ENCODE data around the gene OCA2.
A peak's percentile ranks its signal among the peaks of the same experiment; 100 is the strongest.

The OCA2 gene

GRCh38 chr15:28103831-28104230 lies 4.7 kb upstream of the OCA2 start:
- DNase-seq (ENCODE audit: low spot score) = no peak

- no peak for DNase-seq (ENCODE audit: low spot score)
Measured at GRCh38 chr15:28101983-28102441, 2.9 kb upstream of the OCA2 start.

GRCh38 chr15:28101201-28101600 lies 2.1 kb upstream of the OCA2 start:
- DNase-seq (ENCODE audit: low spot score) = no peak

GRCh38 chr15:28100516-28101195 lies 1.5 kb upstream of the OCA2 start:
- no peak for DNase-seq (ENCODE audit: low spot score)

- no peak for DNase-seq (ENCODE audit: low spot score)
Measured at GRCh38 chr15:28099555-28100140, 533 bp upstream of the OCA2 start.

- no peak for DNase-seq (ENCODE audit: low spot score)
Measured at GRCh38 chr15:28098360-28098765, 752 bp downstream of the OCA2 start.

- DNase-seq (ENCODE audit: low spot score) = no peak
Measured at GRCh38 chr15:28097656-28098359, 1.3 kb downstream of the OCA2 start.

- DNase-seq (ENCODE audit: low spot score) = peak; percentile 58
Measured at GRCh38 chr15:28096670-28097431, 2.3 kb downstream of the OCA2 start.

GRCh38 chr15:28096411-28096669 lies 2.8 kb downstream of the OCA2 start:
- no peak for DNase-seq (ENCODE audit: low spot score)

GRCh38 chr15:28094732-28095521 lies 4.2 kb downstream of the OCA2 start:
- no peak for DNase-seq (ENCODE audit: low spot score)

- DNase-seq (ENCODE audit: low spot score) = no peak
Measured at GRCh38 chr15:28093752-28094535, 5.2 kb downstream of the OCA2 start.

- DNase-seq (ENCODE audit: low spot score) = no peak
Measured at GRCh38 chr15:28091313-28091712, 7.8 kb downstream of the OCA2 start.

- DNase-seq (ENCODE audit: low spot score) = peak; percentile 84
Measured at GRCh38 chr15:28086175-28086703, 12.9 kb downstream of the OCA2 start.

GRCh38 chr15:28085489-28086174 lies 13.5 kb downstream of the OCA2 start:
- no peak for DNase-seq (ENCODE audit: low spot score)

GRCh38 chr15:28084547-28084946 lies 14.6 kb downstream of the OCA2 start:
- no peak for DNase-seq (ENCODE audit: low spot score)

GRCh38 chr15:28082891-28083684 lies 16.0 kb downstream of the OCA2 start:
- no peak for DNase-seq (ENCODE audit: low spot score)

GRCh38 chr15:28081594-28081993 lies 17.5 kb downstream of the OCA2 start:
- no peak for DNase-seq (ENCODE audit: low spot score)

- no peak for DNase-seq (ENCODE audit: low spot score)
Measured at GRCh38 chr15:28080386-28080785, 18.7 kb downstream of the OCA2 start.

GRCh38 chr15:28079313-28079969 lies 19.7 kb downstream of the OCA2 start:
- DNase-seq (ENCODE audit: low spot score) = no peak
